ENCODE measurements around the gene STOX2. TPM values are rescaled to one million over a fixed set of nuclear protein-coding genes. Genes with fewer than 3 reads are reported as not detected.

Gene STOX2
- total and polyA plus RNA-seq, 2 donors, result 1.3 to 5.3 TPM

DNA sequence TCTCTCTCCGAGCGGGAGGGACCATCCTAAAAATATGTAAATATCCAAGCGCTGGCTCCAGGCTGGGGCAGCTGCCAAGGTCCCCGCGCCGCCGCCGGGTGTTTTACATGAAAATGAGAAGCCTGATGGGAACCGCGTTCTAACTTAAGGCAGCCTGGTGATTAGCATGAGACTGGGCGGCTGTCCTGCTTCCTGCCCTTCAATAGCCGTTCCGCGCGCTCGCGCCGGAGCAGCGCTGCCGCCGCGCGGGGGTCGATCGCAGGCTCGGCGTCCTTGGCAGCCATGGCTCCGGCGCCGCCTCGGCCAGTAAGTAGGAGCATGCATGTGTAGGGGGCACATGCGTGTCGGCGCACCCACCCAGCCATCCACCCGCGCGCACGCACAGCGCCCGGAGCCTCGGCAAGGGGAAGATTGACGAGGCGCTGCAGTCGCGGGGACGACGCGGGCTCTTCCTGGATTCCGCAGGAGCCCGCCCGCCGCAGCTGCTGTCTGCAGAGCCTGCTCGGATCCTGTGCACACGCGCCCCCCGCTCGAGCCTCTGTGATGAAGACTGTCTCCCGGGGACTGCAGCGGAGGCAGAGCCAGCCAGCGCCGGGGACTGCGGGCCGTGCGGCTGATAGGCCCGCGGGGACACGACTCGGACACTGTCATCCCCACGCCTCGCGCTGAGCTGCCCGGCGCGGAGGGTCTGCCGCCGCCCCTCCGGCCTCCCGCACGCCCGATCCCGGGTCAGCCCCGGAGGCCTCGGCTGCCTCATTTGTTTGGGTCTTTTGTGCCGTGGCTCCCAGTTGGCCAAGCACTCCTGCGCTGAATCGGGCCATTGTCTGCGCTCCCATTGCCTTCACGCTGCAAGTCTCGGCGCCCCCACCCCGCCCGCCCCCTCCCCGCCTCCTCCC, 734 bp downstream of the STOX2 start:
- under 1% methylated on average over 93 of the region's 93 CpGs for WGBS

DNA sequence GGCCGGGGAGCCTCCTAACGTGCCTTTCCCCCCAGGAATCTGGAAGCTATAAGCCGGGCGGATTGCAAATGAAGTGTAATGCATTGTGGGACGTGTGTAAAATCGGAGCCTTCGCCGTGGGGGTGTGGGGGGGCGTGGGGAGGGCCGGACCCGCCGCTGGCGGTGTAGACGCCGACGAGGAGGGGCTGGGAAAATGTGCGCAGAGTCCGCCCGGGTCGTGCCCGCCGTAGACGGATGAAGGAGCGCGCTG, 1.3 kb downstream of the STOX2 start:
- H3K4me1 ChIP-seq (ENCODE audit: control insufficient read depth in 2 of 2, insufficient read depth in 2 of 2, low read length in 2 of 2), result peaks cover 2 to 18% of the 10 kb centered on the region in 2 donors
- DNase-seq (ENCODE audit: low read depth in 6 of 9, low spot score in 9 of 9), result peak in 1 of 9 donors; percentile 0
- no peaks in the 10 kb centered on the region for H3K36me3 ChIP-seq (ENCODE audit: control insufficient read depth in 2 of 2, insufficient read depth in 2 of 2, low read length in 1 of 2)
- H3K27me3 ChIP-seq (ENCODE audit: control insufficient read depth in 2 of 2, insufficient read depth in 1 of 2, low read length in 1 of 2), result peaks cover 31 to 54% of the 10 kb centered on the region in 2 donors
- peak overlapping the region; percentile 35 to 40 for H3K4me3 ChIP-seq (ENCODE audit: low read length in 2 of 2)
- H3K27ac ChIP-seq (ENCODE audit: low read depth in 1 of 2, low read length in 1 of 2), result no peak overlapping the region
- WGBS, result 3% methylated on average over 25 of the region's 25 CpGs
- peaks cover 0 to 2% of the 10 kb centered on the region in 2 donors for H3K9me3 ChIP-seq (ENCODE audit: control insufficient read depth in 2 of 2, insufficient read depth in 1 of 2, low read length in 1 of 2)

More for the DNA sequence above, 734 bp downstream of the STOX2 start:
- Histone ChIP-seq H3K9me3 (ENCODE audit: control insufficient read depth in 2 of 2, insufficient read depth in 1 of 2, low read length in 1 of 2) (peaks cover 0 to 2% of the 10 kb centered on the region in 2 donors), H3K4me1 (ENCODE audit: control insufficient read depth in 2 of 2, insufficient read depth in 2 of 2, low read length in 2 of 2) (peaks cover 2 to 18% of the 10 kb centered on the region in 2 donors), H3K4me3 (ENCODE audit: low read length in 2 of 2) (peak overlapping the region; percentile 40 to 50), H3K27me3 (ENCODE audit: control insufficient read depth in 2 of 2, insufficient read depth in 1 of 2, low read length in 1 of 2) (peaks cover 31 to 54% of the 10 kb centered on the region in 2 donors), H3K27ac (ENCODE audit: low read depth in 1 of 2, low read length in 1 of 2) (no peak overlapping the region), H3K36me3 (ENCODE audit: control insufficient read depth in 2 of 2, insufficient read depth in 2 of 2, low read length in 1 of 2) (no peaks in the 10 kb centered on the region)
- DNase-seq (ENCODE audit: low read depth in 6 of 9, low spot score in 9 of 9), result peak in 3 of 9 donors; percentile 18 to 53 (median 33)

DNA sequence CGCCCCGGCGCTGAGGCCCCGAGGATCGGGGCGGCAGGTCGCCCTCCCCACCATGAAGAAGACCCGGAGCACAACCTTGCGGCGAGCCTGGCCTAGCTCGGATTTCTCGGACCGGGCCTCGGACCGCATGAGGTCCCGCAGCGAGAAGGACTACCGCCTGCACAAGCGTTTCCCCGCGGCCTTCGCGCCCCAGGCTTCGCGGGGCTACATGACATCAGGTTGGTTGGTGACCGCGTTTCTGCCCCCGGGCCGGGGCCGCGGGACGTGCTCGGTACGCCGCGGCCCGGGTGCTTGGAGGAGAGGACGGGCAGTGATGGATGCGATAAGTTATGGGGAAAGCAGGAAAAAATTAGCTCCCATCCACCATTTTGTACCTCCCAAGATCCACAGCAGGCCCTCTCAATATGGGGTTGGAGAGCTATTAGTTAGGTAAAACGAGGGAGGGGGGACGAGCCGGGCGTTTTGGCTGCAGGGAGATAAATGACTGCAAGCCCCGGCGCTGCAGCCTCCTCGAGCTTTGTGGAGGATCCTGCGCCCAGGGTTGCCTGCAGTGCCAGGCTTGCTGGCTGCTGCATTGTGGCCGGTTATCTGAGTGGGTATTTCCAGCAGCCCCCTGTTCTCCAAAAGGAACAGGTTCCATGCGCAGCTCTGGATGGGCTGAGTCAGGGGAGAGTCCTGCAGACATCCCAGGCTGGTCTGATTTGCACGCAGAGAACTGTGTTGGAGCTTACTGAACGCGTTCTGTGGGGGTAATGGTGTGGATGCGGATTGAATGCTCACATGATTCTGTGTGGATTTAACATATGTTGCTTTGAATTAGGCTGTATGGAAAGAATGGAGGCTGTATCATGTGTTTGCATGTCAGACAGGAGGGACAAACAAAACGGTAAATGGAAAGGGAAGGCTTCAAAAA, 1.9 kb downstream of the STOX2 start:
- H3K36me3 ChIP-seq (ENCODE audit: control insufficient read depth in 2 of 2, insufficient read depth in 2 of 2, low read length in 1 of 2), result no peaks in the 10 kb centered on the region
- H3K27me3 ChIP-seq (ENCODE audit: control insufficient read depth in 2 of 2, insufficient read depth in 1 of 2, low read length in 1 of 2), result peaks cover 31 to 54% of the 10 kb centered on the region in 2 donors
- peak in 3 of 9 donors; percentile 3 to 28 (median 13) for DNase-seq (ENCODE audit: low read depth in 6 of 9, low spot score in 9 of 9)
- WGBS, result 4% methylated on average over 54 of the region's 54 CpGs
- peak overlapping the region; percentile 35 to 40 for H3K4me3 ChIP-seq (ENCODE audit: low read length in 2 of 2)
- peaks cover 2 to 18% of the 10 kb centered on the region in 2 donors for H3K4me1 ChIP-seq (ENCODE audit: control insufficient read depth in 2 of 2, insufficient read depth in 2 of 2, low read length in 2 of 2)
- H3K27ac ChIP-seq (ENCODE audit: low read depth in 1 of 2, low read length in 1 of 2), result no peak overlapping the region
- peaks cover 0 to 2% of the 10 kb centered on the region in 2 donors for H3K9me3 ChIP-seq (ENCODE audit: control insufficient read depth in 2 of 2, insufficient read depth in 1 of 2, low read length in 1 of 2)

DNA sequence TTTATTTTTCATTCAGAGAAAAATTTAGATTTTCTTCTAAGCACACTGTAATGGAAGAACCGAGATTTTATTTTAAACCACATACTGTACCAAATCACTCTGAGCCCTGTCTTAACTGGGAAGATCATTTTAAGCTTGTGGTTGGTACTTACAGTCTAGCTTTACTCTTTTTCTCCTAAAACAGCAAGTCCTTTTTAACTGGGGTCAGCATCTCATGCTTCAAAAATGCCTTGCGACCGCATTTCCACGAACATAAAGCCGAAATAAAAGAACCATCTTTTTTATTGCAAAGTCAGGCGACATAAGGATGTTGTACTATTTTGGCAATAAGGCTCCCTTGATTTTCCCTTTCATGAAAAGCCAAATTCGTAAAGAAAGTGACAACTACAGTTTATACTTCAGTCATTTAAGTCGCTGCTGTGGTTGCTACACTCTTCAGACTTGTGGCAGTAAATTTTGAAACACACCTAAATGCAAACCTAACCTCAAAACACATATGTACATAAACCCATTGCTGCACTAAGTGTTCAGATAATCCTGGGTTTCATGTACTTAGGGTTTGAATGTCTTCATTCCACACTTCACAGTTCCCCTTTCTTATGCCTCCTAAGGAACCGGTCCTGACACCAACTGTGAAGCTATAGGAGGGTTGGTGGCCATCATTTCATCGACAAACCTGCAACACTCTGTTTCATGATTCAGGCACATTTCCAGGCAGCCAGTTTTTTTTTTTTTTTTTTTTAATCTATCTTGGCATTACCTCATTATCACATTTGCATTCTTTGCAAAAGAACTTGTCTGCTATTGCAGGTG, 3.0 kb downstream of the STOX2 start:
- H3K36me3 ChIP-seq (ENCODE audit: control insufficient read depth in 2 of 2, insufficient read depth in 2 of 2, low read length in 1 of 2), result no peaks in the 10 kb centered on the region
- peak in 1 of 9 donors; percentile 11 for DNase-seq (ENCODE audit: low read depth in 6 of 9, low spot score in 9 of 9)
- H3K27ac ChIP-seq (ENCODE audit: low read depth in 1 of 2, low read length in 1 of 2), result no peak overlapping the region
- H3K4me1 ChIP-seq (ENCODE audit: control insufficient read depth in 2 of 2, insufficient read depth in 2 of 2, low read length in 2 of 2), result peaks cover 2 to 18% of the 10 kb centered on the region in 2 donors
- peaks cover 31 to 54% of the 10 kb centered on the region in 2 donors for H3K27me3 ChIP-seq (ENCODE audit: control insufficient read depth in 2 of 2, insufficient read depth in 1 of 2, low read length in 1 of 2)
- H3K4me3 ChIP-seq (ENCODE audit: low read length in 2 of 2), result no peak overlapping the region
- 61% methylated on average over 10 of the region's 10 CpGs for WGBS
- peaks cover 0 to 2% of the 10 kb centered on the region in 2 donors for H3K9me3 ChIP-seq (ENCODE audit: control insufficient read depth in 2 of 2, insufficient read depth in 1 of 2, low read length in 1 of 2)

DNA sequence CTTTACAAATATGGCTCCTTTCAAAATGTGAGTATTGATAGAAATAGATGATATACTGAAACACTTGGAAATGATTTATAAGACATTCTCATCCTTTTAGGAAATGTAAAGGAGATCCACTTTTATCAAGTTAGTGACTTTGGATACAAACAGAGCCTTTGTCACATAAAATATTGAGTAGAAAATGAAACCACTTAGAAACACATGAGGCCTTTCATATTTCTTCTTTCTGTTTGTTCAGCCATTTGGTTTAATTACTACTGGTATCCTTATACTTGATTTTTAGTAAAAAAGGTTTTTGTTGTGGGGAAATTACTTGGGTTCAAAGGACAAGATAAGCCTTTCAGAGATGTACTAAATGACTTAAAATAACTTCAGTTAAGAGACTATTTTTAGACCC, 4.1 kb downstream of the STOX2 start:
- H3K27me3 ChIP-seq (ENCODE audit: control insufficient read depth in 2 of 2, insufficient read depth in 1 of 2, low read length in 1 of 2), result peaks cover 31 to 46% of the 10 kb centered on the region in 2 donors

DNA sequence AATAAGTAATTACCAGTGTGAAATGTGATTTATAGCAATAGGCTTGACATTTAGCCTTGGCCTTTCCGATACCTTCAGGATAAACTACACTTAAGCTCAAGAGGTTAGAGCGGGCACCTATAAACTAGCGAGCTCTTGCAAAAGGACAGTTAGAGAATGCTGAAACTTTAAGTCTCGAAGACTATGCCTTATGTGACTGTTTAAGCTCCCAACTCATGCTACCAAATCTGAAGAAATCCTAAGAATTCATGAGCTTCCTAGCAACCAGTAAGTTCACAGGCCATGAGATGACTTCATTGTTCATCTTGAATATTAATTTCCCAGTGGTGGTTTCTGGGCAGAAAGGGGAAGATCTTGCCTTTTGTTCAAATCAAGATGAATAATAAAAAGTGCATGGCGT, 4.7 kb downstream of the STOX2 start:
- Histone ChIP-seq H3K4me3 (ENCODE audit: low read length in 2 of 2) (no peak overlapping the region), H3K9me3 (ENCODE audit: control insufficient read depth in 2 of 2, insufficient read depth in 1 of 2, low read length in 1 of 2) (peaks cover 0 to 2% of the 10 kb centered on the region in 2 donors), H3K4me1 (ENCODE audit: control insufficient read depth in 2 of 2, insufficient read depth in 2 of 2, low read length in 2 of 2) (peaks cover 2 to 18% of the 10 kb centered on the region in 2 donors), H3K36me3 (ENCODE audit: control insufficient read depth in 2 of 2, insufficient read depth in 2 of 2, low read length in 1 of 2) (no peaks in the 10 kb centered on the region), H3K27me3 (ENCODE audit: control insufficient read depth in 2 of 2, insufficient read depth in 1 of 2, low read length in 1 of 2) (peaks cover 26 to 40% of the 10 kb centered on the region in 2 donors), H3K27ac (ENCODE audit: low read depth in 1 of 2, low read length in 1 of 2) (no peak overlapping the region)
- DNase-seq (ENCODE audit: low read depth in 6 of 9, low spot score in 9 of 9), result no peak
- 96% methylated on average over 5 of the region's 5 CpGs for WGBS

More for the DNA sequence above, 4.1 kb downstream of the STOX2 start:
- DNase-seq (ENCODE audit: low read depth in 6 of 9, low spot score in 9 of 9), result no peak
- H3K4me1 ChIP-seq (ENCODE audit: control insufficient read depth in 2 of 2, insufficient read depth in 2 of 2, low read length in 2 of 2), result peaks cover 2 to 18% of the 10 kb centered on the region in 2 donors
- no peak overlapping the region for H3K4me3 ChIP-seq (ENCODE audit: low read length in 2 of 2)
- no peaks in the 10 kb centered on the region for H3K36me3 ChIP-seq (ENCODE audit: control insufficient read depth in 2 of 2, insufficient read depth in 2 of 2, low read length in 1 of 2)
- peaks cover 0 to 2% of the 10 kb centered on the region in 2 donors for H3K9me3 ChIP-seq (ENCODE audit: control insufficient read depth in 2 of 2, insufficient read depth in 1 of 2, low read length in 1 of 2)
- H3K27ac ChIP-seq (ENCODE audit: low read depth in 1 of 2, low read length in 1 of 2), result no peak overlapping the region

DNA sequence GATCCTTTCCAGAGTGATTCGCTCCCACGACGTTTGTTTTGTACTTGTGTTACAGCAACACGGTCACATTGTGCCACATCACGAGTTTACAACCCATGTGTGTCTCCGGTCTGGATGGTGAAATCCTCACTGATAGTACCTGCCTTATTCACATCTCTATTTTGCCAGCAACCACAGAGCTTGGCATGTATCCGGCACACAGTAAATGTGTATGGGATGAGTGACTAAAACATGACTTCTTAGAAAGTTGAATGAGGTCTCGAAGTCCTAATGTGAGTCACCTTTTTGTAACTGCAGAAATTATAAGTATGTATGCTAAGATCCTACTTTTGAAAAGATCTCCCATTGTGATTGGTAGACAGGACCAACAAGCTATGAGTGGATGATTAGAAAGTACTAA, 7.5 kb downstream of the STOX2 start:
- DNase-seq (ENCODE audit: low read depth in 6 of 9, low spot score in 9 of 9), result no peak
- no peaks in the 10 kb centered on the region for H3K4me1 ChIP-seq (ENCODE audit: control insufficient read depth in 2 of 2, insufficient read depth in 2 of 2, low read length in 2 of 2)
- no peak overlapping the region for H3K4me3 ChIP-seq (ENCODE audit: low read length in 2 of 2)
- H3K27me3 ChIP-seq (ENCODE audit: control insufficient read depth in 2 of 2, insufficient read depth in 1 of 2, low read length in 1 of 2), result peaks cover 3 to 12% of the 10 kb centered on the region in 2 donors
- no peaks in the 10 kb centered on the region for H3K9me3 ChIP-seq (ENCODE audit: control insufficient read depth in 2 of 2, insufficient read depth in 1 of 2, low read length in 1 of 2)
- no peak overlapping the region for H3K27ac ChIP-seq (ENCODE audit: low read depth in 1 of 2, low read length in 1 of 2)
- no peaks in the 10 kb centered on the region for H3K36me3 ChIP-seq (ENCODE audit: control insufficient read depth in 2 of 2, insufficient read depth in 2 of 2, low read length in 1 of 2)
- WGBS, result 97% methylated on average over 8 of the region's 8 CpGs

DNA sequence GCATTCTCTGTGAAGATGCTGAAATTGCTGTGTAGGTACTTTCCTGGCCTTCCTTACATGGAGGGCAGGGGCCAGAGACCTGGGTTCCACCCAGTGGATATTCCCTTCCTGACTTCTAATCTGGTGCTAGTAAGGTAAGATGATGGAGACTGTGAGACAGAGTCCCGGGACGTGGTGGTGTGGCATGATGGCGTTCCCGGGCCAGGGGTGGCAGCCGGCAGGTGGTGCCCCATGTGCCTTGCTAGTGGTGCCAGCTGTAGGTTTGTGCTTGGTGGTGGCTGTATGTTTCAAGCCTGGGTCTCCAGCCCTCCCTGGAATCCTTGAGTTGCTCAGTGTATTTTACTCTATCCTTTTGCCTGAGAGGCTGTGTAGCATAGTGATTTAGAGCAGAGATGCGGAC, 10.9 kb downstream of the STOX2 start:
- 81% methylated on average over 6 of the region's 6 CpGs for WGBS
- H3K27me3 ChIP-seq (ENCODE audit: control insufficient read depth in 2 of 2, insufficient read depth in 1 of 2, low read length in 1 of 2), result no peaks in the 10 kb centered on the region
- no peaks in the 10 kb centered on the region for H3K9me3 ChIP-seq (ENCODE audit: control insufficient read depth in 2 of 2, insufficient read depth in 1 of 2, low read length in 1 of 2)
- no peak for DNase-seq (ENCODE audit: low read depth in 6 of 9, low spot score in 9 of 9)
- H3K36me3 ChIP-seq (ENCODE audit: control insufficient read depth in 2 of 2, insufficient read depth in 2 of 2, low read length in 1 of 2), result no peaks in the 10 kb centered on the region
- H3K4me3 ChIP-seq (ENCODE audit: low read length in 2 of 2), result no peak overlapping the region
- H3K4me1 ChIP-seq (ENCODE audit: control insufficient read depth in 2 of 2, insufficient read depth in 2 of 2, low read length in 2 of 2), result no peaks in the 10 kb centered on the region
- H3K27ac ChIP-seq (ENCODE audit: low read depth in 1 of 2, low read length in 1 of 2), result no peak overlapping the region

Data from thymus (tissue), 11 donors.